ENCODE measurements around the gene PBX3.
"Not testable (repeated sequence)": the region's sequence is repeated elsewhere in the genome, so short reads cannot be mapped to it uniquely, and the experiment has no call there.

PBX3 gene

DNA sequence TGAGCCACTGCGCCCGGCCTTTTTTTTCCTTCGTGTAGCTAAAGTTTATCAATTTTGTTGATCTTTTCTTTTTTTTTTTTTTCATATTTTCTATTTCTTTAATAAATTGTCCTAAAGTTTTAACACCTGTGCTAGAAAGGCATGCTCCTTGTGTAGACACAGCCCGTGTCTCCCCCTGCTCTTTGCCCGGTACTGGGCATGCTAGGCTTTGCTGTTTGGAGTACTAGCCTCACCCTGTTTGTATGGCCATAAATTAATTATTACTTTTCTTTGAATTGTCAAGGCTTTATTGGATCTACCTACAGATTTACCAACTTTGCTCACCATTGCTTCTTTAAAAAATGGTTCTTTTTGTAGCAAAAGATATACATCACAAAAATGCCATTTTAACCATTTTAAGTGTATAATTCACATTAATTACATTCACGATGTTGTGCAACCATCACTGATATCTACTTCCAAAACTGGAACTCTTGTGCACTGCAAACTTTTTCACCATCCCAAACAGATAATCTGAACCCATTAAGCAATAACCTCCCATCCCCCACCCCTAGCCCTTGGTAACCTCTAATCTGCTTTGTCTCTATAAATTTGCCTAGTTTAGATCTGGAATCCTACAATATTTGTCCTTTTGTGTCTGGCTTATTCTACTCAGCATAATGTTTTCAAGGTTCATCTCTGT, 31.5 kb downstream of the PBX3 start:
- DNase-seq (ENCODE audit: low read depth), result not testable (repeated sequence)

- not testable (repeated sequence) for DNase-seq (ENCODE audit: low read depth)
Observed at GRCh38 chr9:125779220-125779565, 32.0 kb downstream of the PBX3 start.

- DNase-seq (ENCODE audit: low read depth), result no peak
Observed at GRCh38 chr9:125782718-125783117, 35.5 kb downstream of the PBX3 start.

- DNase-seq (ENCODE audit: low read depth), result no peak
Observed at GRCh38 chr9:125784286-125785049, 37.3 kb downstream of the PBX3 start.

- DNase-seq (ENCODE audit: low read depth), result peak; percentile 82
Observed at GRCh38 chr9:125785248-125785751, 38.1 kb downstream of the PBX3 start.

DNA sequence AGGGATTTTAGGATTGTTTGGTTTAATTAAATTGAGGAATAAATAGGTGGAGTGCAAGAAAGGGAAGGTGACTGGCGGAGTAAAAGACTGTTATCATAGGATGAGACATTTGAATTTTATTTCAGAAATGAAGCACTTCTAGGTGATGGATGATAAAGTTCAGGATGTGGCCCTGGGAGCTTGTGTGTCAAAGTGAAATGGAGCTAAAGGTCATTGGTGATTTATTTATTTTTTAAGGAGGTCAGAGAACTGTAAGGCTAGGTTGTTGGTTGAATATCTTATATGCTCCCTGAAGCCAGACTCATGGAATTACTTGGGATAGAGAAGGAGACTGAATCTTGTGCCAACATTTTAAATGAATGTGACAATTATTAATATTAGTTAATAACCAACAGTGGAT, 40.5 kb downstream of the PBX3 start:
- no peak for DNase-seq (ENCODE audit: low read depth)

DNA sequence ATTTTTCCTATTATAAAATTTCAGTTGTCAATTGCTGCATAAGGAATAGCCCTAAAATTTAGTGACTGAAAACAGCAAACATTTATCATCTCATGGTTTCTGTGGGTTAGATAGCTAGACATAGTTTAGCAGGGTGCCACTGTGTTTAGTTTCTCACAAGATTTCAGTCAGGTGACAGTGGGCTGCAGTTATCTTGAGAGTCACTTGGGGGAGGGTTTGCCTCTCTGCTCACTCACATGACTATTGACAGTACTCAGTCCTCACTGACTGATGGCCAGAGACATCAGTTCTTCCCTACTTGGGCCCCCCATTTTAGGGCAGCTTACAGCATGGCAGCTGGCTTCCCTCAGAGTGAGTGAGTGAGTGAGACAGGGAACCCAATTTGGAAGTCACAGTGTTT, 42.0 kb downstream of the PBX3 start:
- DNase-seq (ENCODE audit: low read depth), result no peak

DNA sequence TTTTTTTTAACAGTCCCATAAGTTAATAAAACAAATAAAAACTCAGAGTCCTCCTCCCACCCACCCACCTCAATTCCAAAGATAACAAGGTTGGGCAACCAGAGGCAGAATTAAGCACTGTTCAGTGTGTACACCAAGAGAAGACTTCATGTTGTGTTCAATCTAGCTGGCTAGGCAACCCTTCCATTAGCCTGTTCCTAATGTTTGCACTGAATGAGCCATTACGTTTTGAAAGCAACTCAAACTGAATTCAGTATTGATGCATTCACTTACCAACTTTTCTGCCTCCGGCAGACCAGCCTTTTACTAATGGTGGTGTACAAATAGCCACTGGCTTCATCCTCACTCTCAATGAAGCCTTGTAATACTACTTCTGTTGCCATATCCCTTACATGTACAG, 47.5 kb downstream of the PBX3 start:
- no peak for DNase-seq (ENCODE audit: low read depth)

- no peak for DNase-seq (ENCODE audit: low read depth)
Observed at GRCh38 chr9:125795970-125796596, 48.9 kb downstream of the PBX3 start.

- DNase-seq (ENCODE audit: low read depth), result no peak
Observed at GRCh38 chr9:125797930-125798329, 50.8 kb downstream of the PBX3 start.

DNA sequence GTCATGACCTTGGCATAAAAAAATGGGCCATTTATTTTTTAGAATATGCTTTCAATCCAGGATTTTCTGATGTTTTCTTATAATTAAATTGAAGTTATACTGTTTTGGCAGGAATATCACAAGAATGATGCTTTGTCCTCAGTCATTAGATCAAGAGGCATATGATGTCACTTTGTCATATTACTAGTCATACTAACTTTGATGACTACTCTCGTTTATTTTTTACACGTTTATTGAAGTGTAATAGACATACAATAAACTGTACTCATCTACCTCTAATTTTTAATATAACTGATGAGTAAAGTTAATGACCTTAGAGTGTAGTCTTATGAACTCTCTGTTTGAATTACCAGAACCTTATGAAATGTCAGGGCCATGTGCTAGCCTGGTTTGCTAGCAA, 56.4 kb downstream of the PBX3 start:
- DNase-seq (ENCODE audit: low read depth), result no peak

DNA sequence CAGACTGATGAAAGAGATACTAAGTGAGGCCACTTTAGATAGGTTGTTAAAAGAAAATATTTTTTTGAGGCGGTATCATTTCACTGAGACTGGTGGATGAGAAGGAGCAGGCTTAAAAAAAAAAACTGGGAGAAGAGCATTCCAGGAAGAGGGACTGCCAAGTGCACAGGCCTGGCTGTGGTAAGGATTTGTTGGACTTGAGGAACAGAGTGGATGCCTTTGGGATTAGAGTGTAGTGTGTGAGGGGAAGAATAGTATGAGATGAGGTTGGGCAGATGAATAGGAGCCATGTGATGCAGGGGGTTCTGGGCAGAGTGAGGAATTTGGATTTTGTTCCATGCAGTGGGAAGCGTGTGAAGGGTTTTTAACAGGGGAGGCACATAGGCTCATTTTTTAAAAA, 57.9 kb downstream of the PBX3 start:
- DNase-seq (ENCODE audit: low read depth), result peak; percentile 72

DNA sequence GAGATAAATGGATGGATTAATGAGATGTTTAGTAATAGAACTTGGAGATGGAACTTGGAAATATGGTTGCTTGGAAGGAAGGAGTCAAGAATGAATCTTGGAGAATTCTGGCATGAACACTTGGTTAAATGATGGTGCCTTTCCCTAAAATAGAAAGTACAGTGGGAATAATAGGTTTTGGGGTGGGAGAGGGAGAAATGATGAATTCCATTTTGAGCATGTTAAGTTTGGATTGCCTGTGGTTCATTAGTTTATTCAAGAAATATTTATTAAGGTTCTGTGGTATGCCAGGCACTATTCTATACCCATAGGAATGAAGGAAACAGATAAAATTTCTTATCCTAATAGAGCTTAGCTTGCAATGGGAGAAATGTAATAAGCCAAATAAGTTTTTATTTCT, 58.4 kb downstream of the PBX3 start:
- DNase-seq (ENCODE audit: low read depth), result no peak

DNA sequence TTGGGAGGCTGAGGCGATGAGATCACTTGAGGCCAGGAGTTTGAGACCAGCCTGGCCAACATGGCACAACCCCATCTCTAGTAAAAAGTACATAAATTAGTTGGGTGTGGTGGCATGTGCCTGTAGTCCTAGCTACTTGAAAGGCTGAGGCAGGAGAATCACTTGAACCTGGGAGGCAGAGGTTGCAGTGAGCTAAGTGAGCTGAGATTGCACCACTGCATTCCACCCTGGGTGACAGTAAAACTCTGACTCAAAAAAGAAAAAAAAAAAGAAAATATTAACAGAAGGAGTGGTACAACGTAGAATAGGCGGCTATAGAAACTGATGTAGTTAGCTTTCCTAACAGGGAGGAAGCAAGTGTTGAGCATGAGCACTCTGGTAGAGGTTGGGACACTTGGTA, 59.9 kb downstream of the PBX3 start:
- no peak for DNase-seq (ENCODE audit: low read depth)

GRCh38 chr9:125810161-125810560, 63.0 kb downstream of the PBX3 start:
- DNase-seq (ENCODE audit: low read depth), result no peak

GRCh38 chr9:125811002-125811401, 63.8 kb downstream of the PBX3 start:
- DNase-seq (ENCODE audit: low read depth), result no peak

- DNase-seq (ENCODE audit: low read depth), result no peak
Observed at GRCh38 chr9:125812403-125812802, 65.2 kb downstream of the PBX3 start.

DNA sequence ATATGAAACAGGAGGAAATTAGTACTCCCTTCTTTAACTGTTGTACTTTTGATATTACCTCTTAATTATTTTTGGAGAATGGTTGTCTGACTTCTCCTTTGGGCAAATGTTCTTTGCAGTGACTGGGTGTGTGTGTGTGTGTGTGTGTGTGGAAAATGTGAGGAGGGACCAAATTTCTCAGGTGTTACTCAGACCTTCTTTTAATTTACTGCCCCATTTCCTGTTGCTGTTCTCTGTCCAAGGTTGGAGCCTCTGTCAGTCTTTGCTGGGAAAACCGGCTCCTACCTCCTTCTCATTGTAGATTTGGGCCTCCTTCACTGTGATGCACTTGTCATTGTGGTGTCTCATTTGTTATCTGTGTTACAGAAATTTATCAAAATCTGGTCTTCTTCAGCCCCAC, 68.4 kb downstream of the PBX3 start:
- DNase-seq (ENCODE audit: low read depth), result no peak

DNA sequence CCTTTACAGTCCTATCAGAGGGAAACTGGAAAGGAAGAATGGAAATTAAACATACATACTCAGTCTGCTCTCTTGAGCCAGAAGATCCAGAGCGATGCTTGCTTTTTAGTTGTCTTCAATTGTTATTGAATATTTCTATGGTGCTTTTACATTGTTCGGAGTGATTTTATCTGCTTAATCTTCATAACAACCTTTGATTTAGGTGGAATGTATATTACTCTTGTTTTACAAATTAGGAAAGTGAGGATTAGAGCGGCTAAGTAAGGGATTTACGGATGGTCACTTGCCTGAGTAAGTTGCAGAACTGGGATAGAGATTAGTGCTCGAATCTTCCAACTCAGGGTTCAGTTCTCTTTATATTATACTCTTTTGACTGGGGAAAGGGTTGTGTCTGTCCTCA, 69.1 kb downstream of the PBX3 start:
- no peak for DNase-seq (ENCODE audit: low read depth)

GRCh38 chr9:125820100-125820804, 73.1 kb downstream of the PBX3 start:
- no peak for DNase-seq (ENCODE audit: low read depth)

GRCh38 chr9:125821078-125821477, 73.9 kb downstream of the PBX3 start:
- DNase-seq (ENCODE audit: low read depth), result no peak

DNA sequence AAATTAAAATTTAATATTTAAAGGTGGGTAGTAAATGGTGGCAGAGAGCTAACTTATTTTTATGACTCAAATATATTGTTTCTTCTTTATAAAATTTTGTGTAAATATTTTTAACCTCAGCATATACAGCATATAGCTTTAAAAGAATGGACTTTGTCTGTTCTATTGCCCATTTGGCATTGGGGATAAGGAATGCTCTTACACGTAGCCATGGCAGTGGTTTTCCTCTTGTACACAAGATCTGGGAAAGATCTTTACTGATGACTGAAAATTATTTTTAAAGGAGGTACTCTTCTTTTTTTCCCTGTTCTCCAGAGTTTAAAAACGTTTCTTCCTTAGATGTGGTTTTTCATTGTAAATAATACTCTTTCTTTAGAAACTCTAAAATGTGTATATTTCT, 75.0 kb downstream of the PBX3 start:
- no peak for DNase-seq (ENCODE audit: low read depth)

DNA sequence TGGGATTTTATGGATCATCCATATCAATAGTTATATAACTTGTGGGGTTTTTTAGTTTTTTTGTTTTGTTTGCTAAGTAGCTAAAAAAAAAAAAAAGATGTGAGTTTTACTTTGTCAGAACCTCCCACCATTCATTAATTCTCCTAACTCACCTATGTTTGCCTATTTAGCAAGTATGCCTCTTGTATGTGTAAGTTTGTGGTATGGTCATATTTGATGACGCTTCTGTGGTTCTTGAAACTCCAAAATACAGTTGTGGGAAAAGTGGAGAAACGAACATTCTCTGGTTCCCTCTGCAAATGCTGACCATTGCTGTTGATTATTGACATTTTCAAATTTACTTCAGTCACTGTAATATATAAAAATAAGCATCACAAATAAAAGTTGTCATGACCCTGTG, 75.7 kb downstream of the PBX3 start:
- DNase-seq (ENCODE audit: low read depth), result no peak
